Sigmoid colon (tissue), 7 donors: ENCODE measurements around the gene MAP3K7. TPM values are rescaled to one million over a fixed set of nuclear protein-coding genes. Genes with fewer than 3 reads are reported as not detected.

Experiments
- DNase-seq: peaks from one replicate; pipeline ENCODE4 v3.0.0-alpha.2; 2019
- H3K27ac ChIP-seq, 4 donors: fragments of 200-600 bp; sonication (generic); one replicate each; pipeline ENCODE4 v1.5.1; 2016 to 2019; ENCODE audit warnings: mild to moderate bottlenecking in 1 of 4
- H3K27me3 ChIP-seq, 3 donors: fragments of 200-600 bp; sonication (generic); one replicate each; pipeline ENCODE4 v1.5.1; 2019; ENCODE audit warnings: mild to moderate bottlenecking in 1 of 3
- H3K36me3 ChIP-seq, 4 donors: fragments of 200-600 bp; sonication (generic); one replicate each; pipeline ENCODE4 v1.5.1; 2016 to 2019
- H3K4me1 ChIP-seq, 4 donors: fragments of 200-600 bp; sonication (generic); one replicate each; pipeline ENCODE4 v1.5.1; 2017 to 2019
- H3K4me3 ChIP-seq, 4 donors: fragments of 200-600 bp; sonication (generic); one replicate each; pipeline ENCODE4 v1.5.1; 2017 to 2019; ENCODE audit warnings: mild to moderate bottlenecking in 2 of 4, moderate library complexity in 1 of 4
- H3K9me3 ChIP-seq, 4 donors: fragments of 200-600 bp in 3 of 4; sonication (generic) in 3 of 4; one replicate each; pipeline versions ENCODE4 v1.5.1 to v1.6.1; 2013 to 2019
- CTCF ChIP-seq, 4 experiments: fragments of 450-650 bp in 3 of 4; fragments of 200-600 bp in 1 of 4; IDR thresholded peaks; one replicate each; pipeline ENCODE4 v1.5.1; 2016 to 2019; ENCODE audit warnings: antibody characterized with exemption in 4 of 4, mild to moderate bottlenecking in 3 of 4, moderate library complexity in 2 of 4
- EP300 ChIP-seq, 4 donors: sonication (generic); formaldehyde crosslinking; IDR thresholded peaks; one replicate each; pipeline ENCODE4 v1.6.1; 2017; ENCODE audit warnings: antibody characterized with exemption in 4 of 4
- POLR2A ChIP-seq, 2 donors: fragments of 450-650 bp; IDR thresholded peaks; one replicate each; pipeline ENCODE4 v1.6.1; 2016; ENCODE audit warnings: antibody characterized with exemption in 2 of 2, mild to moderate bottlenecking in 2 of 2, moderate library complexity in 2 of 2
- POLR2AphosphoS5 ChIP-seq, 4 donors: sonication (generic); formaldehyde crosslinking; IDR thresholded peaks; one replicate each; pipeline ENCODE4 v1.6.1; 2017; ENCODE audit warnings: antibody characterized with exemption in 4 of 4
- WGBS, 2 donors: extraction: QIAGEN DNeasy Blood & Tissue Kit; methylation state at CpG; one replicate each; pipeline ENCODE4 v1.1.7; 2013; 5-methylcytosine and 5-hydroxymethylcytosine counted together
- intact Hi-C: fragments of 100-400 bp; cut with DNase I; formaldehyde crosslinking; loops from one replicate; pipeline ENCODE4 v1.15.1; 2023
- polyA plus RNA-seq, 3 donors: library from polyadenylated mRNA; stranded (reverse); fragments of 200-250 nt; gene quantifications; one replicate each; pipeline ENCODE4 v1.2.3, GENCODE V29; 2013
- total RNA-seq, 4 donors: library from RNA; depleted of rRNA; stranded (reverse); fragments of >200 nt; gene quantifications; one replicate each; pipeline ENCODE4 v1.1.0, GENCODE V29; 2016
- donor health status: healthy with polysubstance abuse.
- donor health status: Bipolar disorder and iron deficiency.
- donor health status: healthy.

MAP3K7 gene
- total and polyA plus RNA-seq, 7 donors = 7.9 to 25.3 (median 21.2) TPM

GRCh38 chr6:90485635-90486277 lies 101.1 kb downstream of the MAP3K7 start:
- no peak overlapping the region for H3K27ac ChIP-seq
- no peaks in the 10 kb centered on the region for H3K27me3 ChIP-seq
- no peak overlapping the region for H3K4me3 ChIP-seq
- no peak for TF ChIP-seq POLR2A (IDR thresholded peaks at IDR 0.05)
- no peak for TF ChIP-seq EP300 (IDR thresholded peaks at IDR 0.05)
- TF ChIP-seq POLR2AphosphoS5 (IDR thresholded peaks at IDR 0.05) = no peak
- no peak for TF ChIP-seq CTCF (IDR thresholded peaks at IDR 0.05)
- H3K36me3 ChIP-seq = no peaks in the 10 kb centered on the region
- no peaks in the 10 kb centered on the region for H3K4me1 ChIP-seq
- H3K9me3 ChIP-seq = no peaks in the 10 kb centered on the region
- WGBS, 2 donors = 70 to 73% methylated on average over 4 of the region's 4 CpGs
- intact Hi-C loops = no loop called here
- no peak for DNase-seq

DNA sequence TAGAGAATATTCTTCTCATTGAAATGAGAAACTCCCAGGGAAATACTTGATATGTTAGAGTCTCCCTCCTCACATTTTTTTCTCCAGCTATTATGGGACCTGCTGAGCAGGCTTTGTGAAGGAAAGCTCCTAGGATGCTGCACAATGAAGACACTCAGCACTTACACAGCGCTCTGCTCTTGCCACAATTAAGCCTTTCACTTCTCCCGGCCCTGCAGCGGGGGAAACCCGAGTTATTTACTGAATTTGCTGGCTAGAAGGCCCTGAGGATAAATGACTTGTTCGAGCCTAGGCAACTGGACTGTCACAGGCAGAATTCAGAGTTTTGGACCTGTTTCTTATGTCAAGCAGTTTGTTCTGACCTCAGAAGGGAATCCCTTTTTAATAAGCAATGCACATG lies 102.0 kb downstream of the MAP3K7 start:
- no peaks in the 10 kb centered on the region for H3K4me1 ChIP-seq
- no peaks in the 10 kb centered on the region for H3K36me3 ChIP-seq
- no peaks in the 10 kb centered on the region for H3K9me3 ChIP-seq
- TF ChIP-seq POLR2A (IDR thresholded peaks at IDR 0.05) (no peak), EP300 (IDR thresholded peaks at IDR 0.05) (no peak), POLR2AphosphoS5 (IDR thresholded peaks at IDR 0.05) (no peak), CTCF (IDR thresholded peaks at IDR 0.05) (no peak)
- no peak overlapping the region for H3K27ac ChIP-seq
- no peak for DNase-seq
- H3K27me3 ChIP-seq = no peaks in the 10 kb centered on the region
- 77 to 85% methylated on average over 5 of the region's 5 CpGs for WGBS, 2 donors
- intact Hi-C loops = loop anchor here (5.0 kb wide), 1 partner anchor 198 kb away; no protein-coding TSS in a partner anchor
- no peak overlapping the region for H3K4me3 ChIP-seq

DNA sequence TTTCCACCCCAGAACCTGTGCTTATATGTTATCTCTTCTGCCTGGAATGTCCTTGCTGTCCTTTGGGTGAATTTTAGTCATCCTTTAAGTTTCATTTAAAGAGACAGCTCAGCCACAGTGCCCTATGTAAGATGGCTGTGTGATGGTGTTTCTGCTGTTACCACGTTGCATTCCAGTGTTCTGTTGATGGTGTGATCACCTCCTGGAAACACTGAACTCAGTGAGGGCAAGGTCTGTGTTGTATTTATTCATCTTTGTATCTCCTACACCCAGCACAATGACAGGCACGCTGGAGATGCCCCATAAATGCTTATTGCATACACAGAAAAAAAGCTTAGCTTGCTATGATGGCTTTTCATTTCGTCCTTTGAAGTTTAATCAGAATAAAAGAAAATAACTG lies 102.5 kb downstream of the MAP3K7 start:
- intact Hi-C loops = loop anchor here (5.0 kb wide), 1 partner anchor 197 kb away; no protein-coding TSS in a partner anchor
- Histone ChIP-seq H3K27me3 (no peaks in the 10 kb centered on the region), H3K9me3 (no peaks in the 10 kb centered on the region), H3K4me3 (no peak overlapping the region), H3K27ac (no peak overlapping the region), H3K36me3 (no peaks in the 10 kb centered on the region), H3K4me1 (no peaks in the 10 kb centered on the region)
- WGBS, 2 donors = 46 to 65% methylated on average over 3 of the region's 3 CpGs
- DNase-seq = no peak
- TF ChIP-seq CTCF (IDR thresholded peaks at IDR 0.05) = no peak
- no peak for TF ChIP-seq POLR2A (IDR thresholded peaks at IDR 0.05)
- no peak for TF ChIP-seq EP300 (IDR thresholded peaks at IDR 0.05)

DNA sequence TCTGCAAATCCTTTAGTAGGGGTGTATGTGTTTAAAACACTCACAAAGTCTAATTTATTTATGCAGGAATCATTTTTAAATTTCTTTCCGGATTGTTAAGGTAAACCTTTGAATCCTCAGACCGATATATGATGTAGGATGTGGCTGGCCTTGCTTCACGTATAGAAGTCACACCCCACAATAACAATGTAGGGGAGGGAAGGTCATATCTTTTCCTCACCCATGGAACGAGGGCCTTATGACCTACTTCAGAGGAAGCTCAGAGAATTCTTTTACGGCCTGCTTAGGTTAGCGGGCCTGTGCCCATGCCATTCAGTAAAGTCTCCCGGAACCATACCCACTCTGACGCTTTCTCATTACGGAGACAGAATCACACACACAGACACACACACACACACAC lies 102.9 kb downstream of the MAP3K7 start:
- no peak overlapping the region for H3K27ac ChIP-seq
- H3K27me3 ChIP-seq = no peaks in the 10 kb centered on the region
- H3K4me1 ChIP-seq = peaks cover 0 to 2% (median 1%) of the 10 kb centered on the region in 4 donors
- WGBS, 2 donors = 46 to 75% methylated on average over 9 of the region's 9 CpGs
- H3K4me3 ChIP-seq = no peak overlapping the region
- intact Hi-C loops = loop anchor here (5.0 kb wide), 1 partner anchor 197 kb away; no protein-coding TSS in a partner anchor
- no peaks in the 10 kb centered on the region for H3K36me3 ChIP-seq
- no peak for DNase-seq
- TF ChIP-seq CTCF (IDR thresholded peaks at IDR 0.05) (no peak), EP300 (IDR thresholded peaks at IDR 0.05) (no peak), POLR2AphosphoS5 (IDR thresholded peaks at IDR 0.05) (no peak), POLR2A (IDR thresholded peaks at IDR 0.05) (no peak)
- no peaks in the 10 kb centered on the region for H3K9me3 ChIP-seq
